Hepatocyte (in vitro differentiated cells): ENCODE data around the gene RFX8. TPM values are rescaled to one million over a fixed set of nuclear protein-coding genes. Genes with fewer than 3 reads are reported as not detected.

ENCODE experiments used
- DNase-seq: peaks from one replicate; pipeline ENCODE4 v3.0.0-alpha.2; 2016; ENCODE audit warnings: low spot score
- H2AFZ ChIP-seq: fragments of 200-600 bp; sonication (generic); 2 replicates; pipeline ENCODE4 v1.6.0; 2016; ENCODE audit warnings: antibody characterized with exemption, mild to moderate bottlenecking
- H3K27ac ChIP-seq: fragments of 200-600 bp; sonication (generic); 2 replicates; pipeline ENCODE4 v1.5.1; 2016; ENCODE audit warnings: mild to moderate bottlenecking
- H3K27me3 ChIP-seq: fragments of 200-600 bp; sonication (generic); 2 replicates; pipeline ENCODE4 v1.6.1; 2016
- H3K36me3 ChIP-seq: fragments of 200-600 bp; sonication (generic); replicated peaks from 2 replicates; pipeline ENCODE4 v1.5.1; 2016; ENCODE audit warnings: low read depth; ENCODE audit not compliant: insufficient read depth
- H3K4me1 ChIP-seq: fragments of 200-600 bp; sonication (generic); 2 replicates; pipeline ENCODE4 v1.5.1; 2016; ENCODE audit warnings: mild to moderate bottlenecking, moderate library complexity; ENCODE audit not compliant: insufficient read depth
- H3K4me2 ChIP-seq: fragments of 200-600 bp; sonication (generic); 2 replicates; pipeline ENCODE4 v1.6.0; 2016
- H3K4me3 ChIP-seq: fragments of 200-600 bp; sonication (generic); 2 replicates; pipeline ENCODE4 v1.5.1; 2016; ENCODE audit warnings: mild to moderate bottlenecking
- H3K79me2 ChIP-seq: fragments of 200-600 bp; sonication (generic); 2 replicates; pipeline ENCODE4 v1.6.0; 2017; ENCODE audit warnings: mild to moderate bottlenecking
- H3K9me2 ChIP-seq: fragments of 200-600 bp; sonication (generic); replicated peaks from 2 replicates; pipeline ENCODE4 v1.6.0; 2017; ENCODE audit warnings: mild to moderate bottlenecking; ENCODE audit not compliant: insufficient read depth
- H3K9me3 ChIP-seq: fragments of 200-600 bp; sonication (generic); 2 replicates; pipeline ENCODE4 v1.5.1; 2016; ENCODE audit warnings: low read depth, mild to moderate bottlenecking
- H4K20me1 ChIP-seq: fragments of 200-600 bp; sonication (generic); 2 replicates; pipeline ENCODE4 v1.6.0; 2016; ENCODE audit warnings: mild to moderate bottlenecking; ENCODE audit not compliant: insufficient read depth, poor library complexity, severe bottlenecking
- EZH2 ChIP-seq: fragments of 200-600 bp; sonication (generic); IDR thresholded peaks from 2 replicates; pipeline ENCODE4 v1.6.1; 2016; ENCODE audit warnings: antibody characterized with exemption, mild to moderate bottlenecking, borderline replicate concordance
- EZH2phosphoT487 ChIP-seq: fragments of 200-600 bp; sonication (generic); IDR thresholded peaks from one replicate; pipeline ENCODE4 v1.6.1; 2018; ENCODE audit warnings: antibody characterized with exemption, mild to moderate bottlenecking, low read depth, moderate library complexity; ENCODE audit not compliant: unreplicated experiment, severe bottlenecking
- WGBS: methylation state at CpG from one replicate; pipeline ENCODE4 v1.1.6; 2016; ENCODE audit warnings: low lambda C conversion rate; ENCODE audit errors: missing lambda C conversion rate; 5-methylcytosine and 5-hydroxymethylcytosine counted together
- polyA plus RNA-seq: library from polyadenylated mRNA; unstranded; fragments of >200 nt; fragmentation: Nextera tagmentation; extraction: Ambion mirVana; gene quantifications from 2 replicates; pipeline ENCODE4 v1.2.1, GENCODE V29; 2016
- total RNA-seq: library from RNA; depleted of rRNA; stranded (reverse); fragments of >200 nt; gene quantifications from 2 replicates; pipeline ENCODE4 v1.2.3, GENCODE V29; 2014
- TF ChIP-seq, protein P1 (sequence below): fragments of 200-600 bp; sonication (generic); IDR thresholded peaks from 2 replicates; pipeline ENCODE4 v1.5.1; 2016; ENCODE audit warnings: antibody characterized with exemption, mild to moderate bottlenecking; ENCODE audit not compliant: poor library complexity

RFX8 gene
- total and polyA plus RNA-seq, 2 experiments from 2014 or later, result 0.52 TPM; not detected in 1

DNA sequence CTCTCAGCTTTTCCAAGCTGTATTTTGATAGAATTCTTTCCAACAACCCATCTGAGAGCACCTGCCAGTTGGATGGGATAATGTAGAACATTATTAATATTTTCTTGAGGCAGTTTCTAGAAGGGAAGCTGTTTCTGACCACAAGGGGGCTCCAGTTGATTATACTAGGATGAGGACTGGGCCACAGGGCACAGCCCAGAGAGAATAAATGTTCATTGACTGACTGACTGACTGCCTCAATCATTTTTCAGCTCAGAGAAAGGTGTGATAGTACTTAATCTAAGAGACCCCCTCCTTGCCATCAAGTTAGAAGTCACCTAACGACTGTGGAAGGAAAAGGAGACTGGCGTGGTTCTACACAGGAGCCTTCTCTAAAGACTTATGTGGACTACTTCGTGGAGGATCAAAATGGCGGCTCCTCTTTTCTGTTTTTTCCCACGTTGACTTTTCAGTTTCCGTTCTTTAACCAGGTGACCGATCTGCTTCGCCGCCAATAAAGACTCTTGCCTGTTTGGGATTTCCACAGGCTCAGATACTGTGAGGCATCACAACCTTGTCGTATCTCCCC is 55.7 kb downstream of the RFX8 start:
- DNase-seq, result peak; percentile 85

DNA sequence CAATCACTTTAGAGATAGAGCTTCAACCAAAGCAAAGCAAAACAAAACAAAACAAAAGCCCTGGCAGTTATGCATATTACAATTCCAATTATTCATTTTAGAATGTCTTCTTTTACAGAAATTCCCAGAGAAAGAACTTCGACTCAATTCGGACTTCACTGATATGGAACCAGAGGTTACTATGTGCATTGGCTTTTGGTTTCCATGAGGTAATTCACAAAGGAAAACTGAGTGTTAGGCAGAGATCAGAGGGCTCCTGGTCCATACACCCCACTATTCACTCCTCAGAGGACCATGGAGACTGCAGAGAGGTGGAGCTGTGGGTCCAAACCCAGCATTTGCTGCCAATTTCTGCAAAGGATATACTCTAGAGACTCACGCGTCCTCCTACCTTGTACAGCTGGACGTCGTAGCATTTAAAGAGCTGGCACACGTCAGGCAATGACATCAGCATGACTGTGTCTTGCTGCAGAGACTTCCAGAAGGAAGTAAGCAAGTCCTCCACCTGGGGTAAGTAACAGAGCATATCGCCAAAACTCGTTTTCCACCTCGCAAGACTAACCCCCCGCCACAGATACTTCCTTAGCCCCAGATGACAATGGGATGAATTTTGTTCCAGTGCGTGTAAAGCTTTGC is 56.3 kb downstream of the RFX8 start:
- Histone ChIP-seq H3K9me2 (no peaks in the 10 kb centered on the region), H3K36me3 (no peaks in the 10 kb centered on the region), H3K27me3 (no peaks in the 10 kb centered on the region), H3K27ac (no peak overlapping the region), H2AFZ (no peak overlapping the region), H3K4me3 (no peak overlapping the region), H3K79me2 (no peaks in the 10 kb centered on the region), H3K4me2 (no peak overlapping the region), H4K20me1 (no peaks in the 10 kb centered on the region), H3K9me3 (no peaks in the 10 kb centered on the region), H3K4me1 (no peaks in the 10 kb centered on the region)
- 77% methylated on average over 12 of the region's 12 CpGs for WGBS
- no peak for DNase-seq
- TF ChIP-seq EZH2 (no peak), EZH2phosphoT487 (no peak)
- TF ChIP-seq, protein P1, sequence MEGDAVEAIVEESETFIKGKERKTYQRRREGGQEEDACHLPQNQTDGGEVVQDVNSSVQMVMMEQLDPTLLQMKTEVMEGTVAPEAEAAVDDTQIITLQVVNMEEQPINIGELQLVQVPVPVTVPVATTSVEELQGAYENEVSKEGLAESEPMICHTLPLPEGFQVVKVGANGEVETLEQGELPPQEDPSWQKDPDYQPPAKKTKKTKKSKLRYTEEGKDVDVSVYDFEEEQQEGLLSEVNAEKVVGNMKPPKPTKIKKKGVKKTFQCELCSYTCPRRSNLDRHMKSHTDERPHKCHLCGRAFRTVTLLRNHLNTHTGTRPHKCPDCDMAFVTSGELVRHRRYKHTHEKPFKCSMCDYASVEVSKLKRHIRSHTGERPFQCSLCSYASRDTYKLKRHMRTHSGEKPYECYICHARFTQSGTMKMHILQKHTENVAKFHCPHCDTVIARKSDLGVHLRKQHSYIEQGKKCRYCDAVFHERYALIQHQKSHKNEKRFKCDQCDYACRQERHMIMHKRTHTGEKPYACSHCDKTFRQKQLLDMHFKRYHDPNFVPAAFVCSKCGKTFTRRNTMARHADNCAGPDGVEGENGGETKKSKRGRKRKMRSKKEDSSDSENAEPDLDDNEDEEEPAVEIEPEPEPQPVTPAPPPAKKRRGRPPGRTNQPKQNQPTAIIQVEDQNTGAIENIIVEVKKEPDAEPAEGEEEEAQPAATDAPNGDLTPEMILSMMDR, result no peak

More for the DNA sequence above, 55.7 kb downstream of the RFX8 start:
- no peaks in the 10 kb centered on the region for H3K27me3 ChIP-seq
- no peaks in the 10 kb centered on the region for H3K4me1 ChIP-seq
- H2AFZ ChIP-seq, result no peak overlapping the region
- no peaks in the 10 kb centered on the region for H3K79me2 ChIP-seq
- H3K36me3 ChIP-seq, result no peaks in the 10 kb centered on the region
- no peaks in the 10 kb centered on the region for H3K9me2 ChIP-seq
- WGBS, result 87% methylated on average over 10 of the region's 10 CpGs
- no peak overlapping the region for H3K27ac ChIP-seq
- H4K20me1 ChIP-seq, result no peaks in the 10 kb centered on the region
- H3K4me3 ChIP-seq, result no peak overlapping the region
- H3K4me2 ChIP-seq, result no peak overlapping the region
- TF ChIP-seq EZH2phosphoT487 (no peak), EZH2 (no peak)
- TF ChIP-seq, protein P1, result peak; percentile 69
- H3K9me3 ChIP-seq, result no peaks in the 10 kb centered on the region

DNA sequence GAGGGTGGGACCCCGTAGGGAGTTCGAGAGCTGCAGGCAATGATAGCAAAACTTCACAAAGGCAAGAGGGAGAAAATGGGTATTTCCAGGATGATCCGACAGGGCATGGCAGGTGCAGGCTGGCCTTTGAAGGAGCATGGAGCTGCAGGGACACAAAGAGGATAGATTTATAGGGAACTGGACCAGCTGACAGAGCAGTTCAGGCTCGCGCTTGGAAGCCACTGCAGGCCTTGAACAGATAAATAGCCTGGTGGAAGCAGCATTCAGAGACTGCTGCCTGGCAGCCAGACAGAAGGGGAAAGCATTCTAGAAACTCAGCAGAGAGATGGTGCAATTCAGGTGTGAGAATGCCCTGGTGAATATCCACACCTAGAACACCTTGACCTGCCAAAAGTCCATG is 58.3 kb downstream of the RFX8 start:
- TF ChIP-seq EZH2phosphoT487 (no peak), EZH2 (no peak)
- TF ChIP-seq, protein P1, result no peak

More for the DNA sequence above, 58.3 kb downstream of the RFX8 start:
- Histone ChIP-seq H3K9me3 (no peaks in the 10 kb centered on the region), H3K36me3 (no peaks in the 10 kb centered on the region), H3K27me3 (no peaks in the 10 kb centered on the region), H3K79me2 (no peaks in the 10 kb centered on the region), H3K27ac (no peak overlapping the region), H2AFZ (no peak overlapping the region), H3K9me2 (no peaks in the 10 kb centered on the region), H4K20me1 (no peaks in the 10 kb centered on the region), H3K4me1 (no peaks in the 10 kb centered on the region), H3K4me2 (no peak overlapping the region), H3K4me3 (no peak overlapping the region)
- DNase-seq, result no peak
- WGBS, result 89% methylated on average over 5 of the region's 5 CpGs
